SK-N-SH treated with all-trans-retinoic acid at 6 μM for 48 hours (cell line): ENCODE measurements around the gene MRPL36.

Experiments
- ATAC-seq: fragments of 200-7000 bp; cut with Tn5 transposase; 3 replicates; pipeline ENCODE4 v1.9.1; 2020; ENCODE audit warnings: mild to moderate bottlenecking, moderate library complexity
- ARNTL ChIP-seq: fragments of 450-650 bp; formaldehyde crosslinking; IDR thresholded peaks from 2 replicates; pipeline ENCODE4 v1.5.0; 2020; ENCODE audit warnings: low read depth, mild to moderate bottlenecking, moderate library complexity, borderline replicate concordance
- BACH2 ChIP-seq: fragments of 250-450 bp; sonication (Bioruptor Pico); IDR thresholded peaks from 2 replicates; pipeline ENCODE4 v1.9.0; 2021; ENCODE audit warnings: mild to moderate bottlenecking, borderline replicate concordance
- CSDC2 ChIP-seq: fragments of 250-450 bp; sonication (Bioruptor Pico); IDR thresholded peaks from 2 replicates; pipeline ENCODE4 v1.5.0; 2020; ENCODE audit warnings: mild to moderate bottlenecking, moderate library complexity
- ESRRG ChIP-seq: fragments of 250-450 bp; sonication (Bioruptor Pico); IDR thresholded peaks from 2 replicates; pipeline ENCODE4 v1.6.1; 2021; ENCODE audit warnings: mild to moderate bottlenecking
- GLIS3 ChIP-seq: fragments of 250-450 bp; sonication (Bioruptor Pico); IDR thresholded peaks from 2 replicates; pipeline ENCODE4 v1.5.0; 2020; ENCODE audit warnings: mild to moderate bottlenecking, moderate library complexity
- OSR1 ChIP-seq: fragments of 250-450 bp; sonication (Bioruptor Pico); IDR thresholded peaks from 2 replicates; pipeline ENCODE4 v1.8.0; 2022; ENCODE audit warnings: moderate library complexity, mild to moderate bottlenecking, inconsistent platforms
- PPARA ChIP-seq: fragments of 250-450 bp; sonication (Bioruptor Pico); IDR thresholded peaks from 2 replicates; pipeline ENCODE4 v1.5.0; 2020; ENCODE audit warnings: mild to moderate bottlenecking, borderline replicate concordance
- SNAI2 ChIP-seq: fragments of 250-450 bp; sonication (Bioruptor Pico); IDR thresholded peaks from 2 replicates; pipeline ENCODE4 v1.5.0; 2020; ENCODE audit warnings: mild to moderate bottlenecking, moderate library complexity
- TCF4 ChIP-seq: fragments of 250-450 bp; sonication (Bioruptor Pico); IDR thresholded peaks from 2 replicates; pipeline ENCODE4 v1.8.0; 2021; ENCODE audit warnings: mild to moderate bottlenecking, moderate library complexity, borderline replicate concordance
- TOX ChIP-seq: fragments of 250-450 bp; sonication (Bioruptor Pico); IDR thresholded peaks from 2 replicates; pipeline ENCODE4 v1.8.0; 2021; ENCODE audit warnings: mild to moderate bottlenecking, moderate library complexity, borderline replicate concordance
- ZFP3 ChIP-seq: fragments of 250-450 bp; sonication (Bioruptor Pico); IDR thresholded peaks from 2 replicates; pipeline ENCODE4 v1.5.0; 2020; ENCODE audit warnings: mild to moderate bottlenecking, moderate library complexity
- ZFP30 ChIP-seq: fragments of 450-650 bp; formaldehyde crosslinking; IDR thresholded peaks from 2 replicates; pipeline ENCODE4 v1.5.0; 2022; ENCODE audit warnings: mild to moderate bottlenecking, moderate library complexity
- ZNF565 ChIP-seq: fragments of 450-650 bp; formaldehyde crosslinking; conservative IDR thresholded peaks from 2 replicates; pipeline ENCODE4 v1.5.0; 2020; ENCODE audit warnings: low read depth, mild to moderate bottlenecking, moderate library complexity
- ZNF70 ChIP-seq: fragments of 450-650 bp; formaldehyde crosslinking; IDR thresholded peaks from 2 replicates; pipeline ENCODE4 v1.5.0; 2020; ENCODE audit warnings: mild to moderate bottlenecking, moderate library complexity
- TF ChIP-seq, protein P1 (sequence below): fragments of 250-450 bp; sonication (Bioruptor Pico); IDR thresholded peaks from 2 replicates; pipeline ENCODE4 v1.5.0; 2020; ENCODE audit warnings: mild to moderate bottlenecking, moderate library complexity
- TF ChIP-seq, protein P2 (sequence below): fragments of 250-450 bp; sonication (Bioruptor Pico); IDR thresholded peaks from 2 replicates; pipeline ENCODE4 v1.8.0; 2020; ENCODE audit warnings: mild to moderate bottlenecking, moderate library complexity, borderline replicate concordance
- TF ChIP-seq, protein P3 (sequence below): fragments of 250-450 bp; sonication (Bioruptor Pico); IDR thresholded peaks from 2 replicates; pipeline ENCODE4 v1.5.1; 2020; ENCODE audit warnings: low read depth, mild to moderate bottlenecking, moderate library complexity
- TF ChIP-seq, protein P4 (sequence below): fragments of 250-450 bp; sonication (Bioruptor Pico); IDR thresholded peaks from 2 replicates; pipeline ENCODE4 v1.8.0; 2021; ENCODE audit warnings: low read depth, mild to moderate bottlenecking, moderate library complexity, borderline replicate concordance
- TF ChIP-seq, protein P5 (sequence below): fragments of 250-450 bp; sonication (Bioruptor Pico); IDR thresholded peaks from 2 replicates; pipeline ENCODE4 v1.5.1; 2021; ENCODE audit warnings: mild to moderate bottlenecking, moderate library complexity

MRPL36 gene

DNA sequence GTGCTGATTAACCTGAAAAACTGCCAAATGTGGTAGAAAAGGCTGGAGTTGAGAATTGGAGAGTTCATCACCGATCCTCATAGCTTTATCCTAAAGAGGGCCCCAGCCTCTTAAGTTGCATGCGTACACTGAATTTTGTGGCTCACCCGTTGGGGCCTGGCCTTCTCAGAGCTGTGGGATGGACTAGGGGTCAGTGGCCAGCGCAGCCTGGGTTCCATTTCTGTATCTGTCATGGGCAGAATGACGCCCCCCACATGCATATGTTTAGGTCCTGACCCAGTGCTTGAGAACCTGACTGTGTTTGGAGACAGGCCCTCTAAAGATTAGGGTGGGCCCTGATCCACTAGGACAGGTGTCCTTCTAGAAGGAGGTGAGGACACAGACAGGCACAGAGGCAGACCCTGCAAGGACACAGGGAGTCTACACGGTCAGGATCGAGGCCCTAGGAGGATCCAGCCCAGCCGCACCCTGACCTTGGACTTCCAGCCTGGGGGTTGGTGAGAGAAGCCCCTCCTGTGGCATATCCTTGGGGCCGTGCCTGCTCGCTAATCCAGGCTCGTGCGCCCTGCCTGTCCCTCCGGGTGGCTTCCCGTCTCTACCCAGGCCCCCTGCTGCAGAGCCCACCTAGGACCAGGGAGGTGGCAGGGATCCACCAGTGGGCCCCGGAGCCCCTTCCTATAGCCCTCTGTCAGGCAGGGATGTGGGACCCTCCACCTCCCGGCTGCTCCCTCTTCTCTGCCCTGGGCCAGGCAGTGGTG is 33.8 kb upstream of the MRPL36 start:
- TF ChIP-seq TOX (no peak), ZNF70 (CRISPR knock-in tag) (no peak), PPARA (CRISPR knock-in tag) (no peak), ARNTL (CRISPR knock-in tag) (no peak), ZFP30 (CRISPR knock-in tag) (no peak), OSR1 (CRISPR knock-in tag) (no peak), ZNF565 (no peak), BACH2 (CRISPR knock-in tag) (no peak), ESRRG (no peak), GLIS3 (CRISPR knock-in tag) (no peak)
- TF ChIP-seq, protein P1, sequence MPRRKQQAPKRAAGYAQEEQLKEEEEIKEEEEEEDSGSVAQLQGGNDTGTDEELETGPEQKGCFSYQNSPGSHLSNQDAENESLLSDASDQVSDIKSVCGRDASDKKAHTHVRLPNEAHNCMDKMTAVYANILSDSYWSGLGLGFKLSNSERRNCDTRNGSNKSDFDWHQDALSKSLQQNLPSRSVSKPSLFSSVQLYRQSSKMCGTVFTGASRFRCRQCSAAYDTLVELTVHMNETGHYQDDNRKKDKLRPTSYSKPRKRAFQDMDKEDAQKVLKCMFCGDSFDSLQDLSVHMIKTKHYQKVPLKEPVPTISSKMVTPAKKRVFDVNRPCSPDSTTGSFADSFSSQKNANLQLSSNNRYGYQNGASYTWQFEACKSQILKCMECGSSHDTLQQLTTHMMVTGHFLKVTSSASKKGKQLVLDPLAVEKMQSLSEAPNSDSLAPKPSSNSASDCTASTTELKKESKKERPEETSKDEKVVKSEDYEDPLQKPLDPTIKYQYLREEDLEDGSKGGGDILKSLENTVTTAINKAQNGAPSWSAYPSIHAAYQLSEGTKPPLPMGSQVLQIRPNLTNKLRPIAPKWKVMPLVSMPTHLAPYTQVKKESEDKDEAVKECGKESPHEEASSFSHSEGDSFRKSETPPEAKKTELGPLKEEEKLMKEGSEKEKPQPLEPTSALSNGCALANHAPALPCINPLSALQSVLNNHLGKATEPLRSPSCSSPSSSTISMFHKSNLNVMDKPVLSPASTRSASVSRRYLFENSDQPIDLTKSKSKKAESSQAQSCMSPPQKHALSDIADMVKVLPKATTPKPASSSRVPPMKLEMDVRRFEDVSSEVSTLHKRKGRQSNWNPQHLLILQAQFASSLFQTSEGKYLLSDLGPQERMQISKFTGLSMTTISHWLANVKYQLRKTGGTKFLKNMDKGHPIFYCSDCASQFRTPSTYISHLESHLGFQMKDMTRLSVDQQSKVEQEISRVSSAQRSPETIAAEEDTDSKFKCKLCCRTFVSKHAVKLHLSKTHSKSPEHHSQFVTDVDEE (CRISPR knock-in tag), result no peak
- TF ChIP-seq, protein P2, sequence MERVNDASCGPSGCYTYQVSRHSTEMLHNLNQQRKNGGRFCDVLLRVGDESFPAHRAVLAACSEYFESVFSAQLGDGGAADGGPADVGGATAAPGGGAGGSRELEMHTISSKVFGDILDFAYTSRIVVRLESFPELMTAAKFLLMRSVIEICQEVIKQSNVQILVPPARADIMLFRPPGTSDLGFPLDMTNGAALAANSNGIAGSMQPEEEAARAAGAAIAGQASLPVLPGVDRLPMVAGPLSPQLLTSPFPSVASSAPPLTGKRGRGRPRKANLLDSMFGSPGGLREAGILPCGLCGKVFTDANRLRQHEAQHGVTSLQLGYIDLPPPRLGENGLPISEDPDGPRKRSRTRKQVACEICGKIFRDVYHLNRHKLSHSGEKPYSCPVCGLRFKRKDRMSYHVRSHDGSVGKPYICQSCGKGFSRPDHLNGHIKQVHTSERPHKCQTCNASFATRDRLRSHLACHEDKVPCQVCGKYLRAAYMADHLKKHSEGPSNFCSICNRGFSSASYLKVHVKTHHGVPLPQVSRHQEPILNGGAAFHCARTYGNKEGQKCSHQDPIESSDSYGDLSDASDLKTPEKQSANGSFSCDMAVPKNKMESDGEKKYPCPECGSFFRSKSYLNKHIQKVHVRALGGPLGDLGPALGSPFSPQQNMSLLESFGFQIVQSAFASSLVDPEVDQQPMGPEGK, result no peak
- TF ChIP-seq, protein P3, sequence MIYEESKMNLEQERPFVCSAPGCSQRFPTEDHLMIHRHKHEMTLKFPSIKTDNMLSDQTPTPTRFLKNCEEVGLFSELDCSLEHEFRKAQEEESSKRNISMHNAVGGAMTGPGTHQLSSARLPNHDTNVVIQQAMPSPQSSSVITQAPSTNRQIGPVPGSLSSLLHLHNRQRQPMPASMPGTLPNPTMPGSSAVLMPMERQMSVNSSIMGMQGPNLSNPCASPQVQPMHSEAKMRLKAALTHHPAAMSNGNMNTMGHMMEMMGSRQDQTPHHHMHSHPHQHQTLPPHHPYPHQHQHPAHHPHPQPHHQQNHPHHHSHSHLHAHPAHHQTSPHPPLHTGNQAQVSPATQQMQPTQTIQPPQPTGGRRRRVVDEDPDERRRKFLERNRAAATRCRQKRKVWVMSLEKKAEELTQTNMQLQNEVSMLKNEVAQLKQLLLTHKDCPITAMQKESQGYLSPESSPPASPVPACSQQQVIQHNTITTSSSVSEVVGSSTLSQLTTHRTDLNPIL (CRISPR knock-in tag), result no peak
- TF ChIP-seq, protein P4, sequence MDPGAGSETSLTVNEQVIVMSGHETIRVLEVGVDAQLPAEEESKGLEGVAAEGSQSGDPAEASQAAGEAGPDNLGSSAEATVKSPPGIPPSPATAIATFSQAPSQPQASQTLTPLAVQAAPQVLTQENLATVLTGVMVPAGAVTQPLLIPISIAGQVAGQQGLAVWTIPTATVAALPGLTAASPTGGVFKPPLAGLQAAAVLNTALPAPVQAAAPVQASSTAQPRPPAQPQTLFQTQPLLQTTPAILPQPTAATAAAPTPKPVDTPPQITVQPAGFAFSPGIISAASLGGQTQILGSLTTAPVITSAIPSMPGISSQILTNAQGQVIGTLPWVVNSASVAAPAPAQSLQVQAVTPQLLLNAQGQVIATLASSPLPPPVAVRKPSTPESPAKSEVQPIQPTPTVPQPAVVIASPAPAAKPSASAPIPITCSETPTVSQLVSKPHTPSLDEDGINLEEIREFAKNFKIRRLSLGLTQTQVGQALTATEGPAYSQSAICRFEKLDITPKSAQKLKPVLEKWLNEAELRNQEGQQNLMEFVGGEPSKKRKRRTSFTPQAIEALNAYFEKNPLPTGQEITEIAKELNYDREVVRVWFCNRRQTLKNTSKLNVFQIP (CRISPR knock-in tag), result no peak
- TF ChIP-seq, protein P5, sequence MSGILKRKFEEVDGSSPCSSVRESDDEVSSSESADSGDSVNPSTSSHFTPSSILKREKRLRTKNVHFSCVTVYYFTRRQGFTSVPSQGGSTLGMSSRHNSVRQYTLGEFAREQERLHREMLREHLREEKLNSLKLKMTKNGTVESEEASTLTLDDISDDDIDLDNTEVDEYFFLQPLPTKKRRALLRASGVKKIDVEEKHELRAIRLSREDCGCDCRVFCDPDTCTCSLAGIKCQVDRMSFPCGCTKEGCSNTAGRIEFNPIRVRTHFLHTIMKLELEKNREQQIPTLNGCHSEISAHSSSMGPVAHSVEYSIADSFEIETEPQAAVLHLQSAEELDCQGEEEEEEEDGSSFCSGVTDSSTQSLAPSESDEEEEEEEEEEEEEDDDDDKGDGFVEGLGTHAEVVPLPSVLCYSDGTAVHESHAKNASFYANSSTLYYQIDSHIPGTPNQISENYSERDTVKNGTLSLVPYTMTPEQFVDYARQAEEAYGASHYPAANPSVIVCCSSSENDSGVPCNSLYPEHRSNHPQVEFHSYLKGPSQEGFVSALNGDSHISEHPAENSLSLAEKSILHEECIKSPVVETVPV (CRISPR knock-in tag), result no peak
- TF ChIP-seq, all 23 proteins: peak for 0
- ATAC-seq, result no peak

DNA sequence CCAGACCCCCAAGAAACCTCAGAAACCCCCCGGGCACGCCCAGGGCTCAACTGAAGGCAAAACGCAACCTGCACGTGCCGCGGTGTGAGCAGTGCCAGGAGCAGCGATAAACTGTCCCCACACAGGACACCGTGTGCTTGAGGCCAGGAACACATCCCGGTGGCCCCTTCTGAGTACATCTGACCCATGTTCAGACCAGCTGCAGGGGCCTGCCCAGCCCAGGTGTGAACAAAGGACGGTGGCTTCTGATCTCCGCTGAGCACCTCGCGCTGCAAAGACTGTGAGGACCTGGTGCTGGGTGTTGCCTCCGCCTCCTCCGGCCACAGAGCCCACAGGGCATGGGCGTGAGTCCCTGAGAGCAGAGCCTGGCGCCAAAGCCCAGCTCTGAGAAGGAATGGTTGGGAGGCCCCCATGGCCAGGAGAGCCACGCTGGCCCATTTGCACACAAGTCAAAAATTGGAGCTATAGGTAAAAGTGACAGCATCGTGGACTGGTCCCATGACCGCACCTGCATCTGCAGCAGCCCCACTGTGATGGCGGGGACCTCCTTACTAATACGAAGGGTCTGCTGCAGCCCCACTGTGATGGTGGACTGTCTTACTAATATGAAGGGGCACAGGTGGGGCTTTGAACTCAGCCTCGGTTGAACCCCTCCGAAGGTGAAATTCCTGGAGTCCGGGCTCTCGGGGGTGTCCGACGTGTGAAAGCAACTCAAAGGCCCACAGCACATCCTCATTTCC is 33.0 kb upstream of the MRPL36 start:
- no peak for TF ChIP-seq ARNTL (CRISPR knock-in tag)
- no peak for TF ChIP-seq OSR1 (CRISPR knock-in tag)
- TF ChIP-seq GLIS3 (CRISPR knock-in tag), result no peak
- TF ChIP-seq ESRRG, result no peak
- TF ChIP-seq ZNF565, result no peak
- TF ChIP-seq CSDC2, result no peak
- TF ChIP-seq, protein P3 (CRISPR knock-in tag), result no peak
- TF ChIP-seq TCF4, result no peak
- TF ChIP-seq PPARA (CRISPR knock-in tag), result no peak
- TF ChIP-seq, protein P5 (CRISPR knock-in tag), result no peak
- TF ChIP-seq ZFP3 (CRISPR knock-in tag), result no peak
- TF ChIP-seq, protein P1 (CRISPR knock-in tag), result no peak
- TF ChIP-seq, protein P4 (CRISPR knock-in tag), result no peak
- TF ChIP-seq SNAI2 (CRISPR knock-in tag), result no peak
- no peak for TF ChIP-seq ZNF70 (CRISPR knock-in tag)
- TF ChIP-seq, all 23 proteins: peak for 0
- ATAC-seq, result no peak
